GM15510 (cell line): Measurements from ENCODE around the gene GRIA3.

Experiments used
- POLR2A ChIP-seq: IDR thresholded peaks from 3 replicates; pipeline ENCODE4 v1.6.1; 2011; ENCODE audit warnings: borderline replicate concordance; ENCODE audit not compliant: insufficient read length; ENCODE audit errors: extremely low read depth

The GRIA3 gene

GRCh38 chrX:123291623-123292022, 107.5 kb downstream of the GRIA3 start:
- no peak for TF ChIP-seq POLR2A

DNA sequence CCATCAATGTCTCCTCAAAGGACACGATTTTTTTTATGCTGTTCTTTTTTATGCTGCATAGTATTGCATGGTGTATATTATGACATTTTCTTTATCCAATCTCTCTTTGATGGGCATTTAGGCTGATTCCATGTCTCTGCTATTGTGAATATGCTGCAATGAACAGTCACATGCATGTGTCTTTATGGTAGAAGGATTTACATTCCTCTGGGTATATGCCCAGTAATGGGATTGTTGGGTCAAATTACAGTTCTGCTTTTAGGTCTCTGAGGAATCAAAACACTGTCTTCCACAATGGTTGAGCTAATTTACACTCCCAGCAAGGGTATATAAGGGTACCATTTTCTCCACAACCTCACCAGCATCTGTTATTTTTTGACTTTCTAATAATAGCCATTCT, 113.9 kb downstream of the GRIA3 start:
- no peak for TF ChIP-seq POLR2A

DNA sequence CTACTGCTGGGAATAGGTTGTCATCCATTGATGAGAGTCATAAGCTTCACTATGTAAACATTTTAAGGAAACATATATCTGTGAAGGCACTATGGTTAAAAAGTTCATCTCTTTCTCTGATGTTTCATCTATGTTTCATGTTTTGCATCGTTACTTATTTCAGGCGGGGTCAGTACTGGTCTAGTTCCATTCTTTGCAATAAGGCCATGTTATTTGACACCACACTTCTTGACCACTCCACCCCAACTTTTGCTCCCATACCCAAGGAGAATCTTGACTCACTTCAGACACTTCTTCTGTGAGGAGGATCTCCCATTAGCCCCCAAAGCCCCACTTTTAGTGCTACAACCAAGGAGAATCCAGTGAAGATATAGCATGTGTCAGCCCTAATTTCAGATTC, 119.4 kb downstream of the GRIA3 start:
- no peak for TF ChIP-seq POLR2A

GRCh38 chrX:123308658-123309057, 124.6 kb downstream of the GRIA3 start:
- TF ChIP-seq POLR2A, result no peak

DNA sequence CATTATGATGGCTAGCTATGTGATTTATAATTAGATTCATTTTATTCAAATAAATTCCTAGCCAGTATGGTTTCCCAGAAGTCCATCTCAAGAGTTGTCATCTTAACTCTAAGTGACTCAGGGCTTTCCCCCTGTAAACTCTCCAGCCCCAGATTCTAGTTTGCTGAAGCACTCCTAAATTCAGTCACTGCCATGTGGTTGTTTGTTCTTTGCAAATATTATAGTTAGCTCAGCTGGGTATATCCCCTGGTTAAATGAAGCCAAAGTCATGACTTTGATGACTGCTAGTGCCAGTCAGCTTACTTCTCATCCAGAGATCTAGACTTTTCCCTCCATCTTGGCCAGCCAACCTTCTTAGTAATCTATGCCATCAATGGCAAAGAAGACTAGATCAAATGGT, 126.0 kb downstream of the GRIA3 start:
- TF ChIP-seq POLR2A, result no peak

GRCh38 chrX:123311486-123311885, 127.4 kb downstream of the GRIA3 start:
- TF ChIP-seq POLR2A, result no peak

- TF ChIP-seq POLR2A, result no peak
Measured at GRCh38 chrX:123313486-123313885, 129.4 kb downstream of the GRIA3 start.

- TF ChIP-seq POLR2A, result no peak
Measured at GRCh38 chrX:123320622-123321021, 136.5 kb downstream of the GRIA3 start.

DNA sequence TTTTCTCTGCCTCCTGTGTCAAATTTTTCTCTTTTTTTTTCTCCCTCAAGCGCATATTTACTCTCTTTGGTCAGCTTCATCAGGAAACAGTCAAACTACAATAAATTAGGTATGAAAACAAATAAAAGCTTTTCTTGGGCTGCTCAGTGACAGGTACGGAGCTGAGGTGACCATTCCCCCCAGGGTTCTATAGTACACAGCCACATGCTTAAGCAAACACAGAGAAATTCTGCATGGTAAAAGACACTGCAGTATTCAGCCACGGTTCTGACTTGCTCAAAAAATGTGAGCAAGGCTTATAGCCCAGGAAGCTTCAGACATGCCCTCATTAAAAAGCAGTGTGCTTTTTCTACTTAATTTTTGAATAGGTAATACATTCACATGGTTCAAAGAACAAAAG, 138.5 kb downstream of the GRIA3 start:
- no peak for TF ChIP-seq POLR2A

DNA sequence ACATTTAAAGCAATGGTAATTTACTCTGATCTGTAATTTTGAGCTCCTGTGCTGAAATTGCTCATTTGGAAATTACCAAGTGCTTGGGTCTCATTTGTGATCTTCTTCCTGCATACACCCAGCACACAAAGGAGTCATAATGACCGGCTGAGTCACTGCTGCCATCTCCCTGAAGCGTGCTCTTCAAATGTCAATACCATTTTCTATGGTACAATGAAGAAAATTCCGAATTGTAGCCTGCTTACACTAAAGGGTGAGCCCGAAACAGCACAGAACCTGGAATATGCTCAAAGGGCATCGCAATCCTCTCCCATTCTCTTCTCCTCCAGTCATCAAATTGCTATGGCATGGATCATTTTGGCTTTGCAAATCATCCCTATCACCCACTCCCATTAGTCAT, 140.5 kb downstream of the GRIA3 start:
- no peak for TF ChIP-seq POLR2A

DNA sequence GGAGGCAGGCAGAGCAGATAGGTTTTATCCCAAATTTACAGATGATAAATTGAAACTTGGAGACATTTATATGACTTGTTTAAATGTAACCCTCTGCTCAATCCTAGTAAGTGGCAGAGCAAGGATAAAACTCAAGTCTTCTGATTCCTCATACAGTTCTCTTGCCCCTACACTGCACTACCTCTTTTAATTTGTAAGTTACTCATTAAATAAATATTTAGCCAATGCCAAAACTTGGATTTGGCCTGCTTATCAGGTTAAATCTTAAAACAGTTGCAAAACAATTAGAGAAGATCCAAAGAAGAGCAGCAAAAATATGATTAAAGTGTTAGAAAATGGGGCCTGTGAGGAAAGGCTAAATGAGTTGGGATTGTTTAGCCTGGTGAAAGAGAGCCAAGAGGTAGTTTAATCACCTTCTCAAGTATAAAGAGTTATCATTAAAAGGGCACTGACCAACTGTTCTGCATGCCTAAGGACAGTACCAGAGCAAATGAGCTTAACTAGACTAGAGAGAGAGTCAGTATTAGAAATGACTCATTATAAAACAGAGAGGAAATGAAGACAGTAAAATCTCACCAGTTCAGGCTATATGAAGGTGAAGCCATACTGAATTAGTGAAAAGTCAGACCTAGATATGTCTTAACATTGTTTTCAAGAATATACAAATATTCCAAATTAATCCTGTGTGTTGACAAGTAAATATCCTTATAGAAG, 146.3 kb downstream of the GRIA3 start:
- TF ChIP-seq POLR2A, result no peak

DNA sequence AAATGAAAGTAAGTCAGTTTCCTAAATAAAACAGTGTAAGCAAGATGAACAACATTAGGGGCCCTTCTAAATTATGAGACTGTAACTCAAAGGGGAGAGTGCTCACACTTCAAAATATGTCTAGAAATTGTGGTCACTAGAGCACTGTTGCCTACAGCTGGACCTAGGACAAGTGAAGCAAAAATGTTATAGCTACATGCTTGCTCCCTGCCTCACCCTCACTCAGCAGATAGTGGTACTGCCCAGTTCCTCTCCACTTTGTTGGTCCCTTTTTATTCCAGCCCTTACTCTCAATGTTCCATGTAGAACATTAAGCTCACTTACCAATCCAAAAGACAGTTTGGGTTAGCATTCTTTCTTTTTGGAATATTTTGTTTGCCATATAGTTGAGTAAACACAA, 147.3 kb downstream of the GRIA3 start:
- no peak for TF ChIP-seq POLR2A

DNA sequence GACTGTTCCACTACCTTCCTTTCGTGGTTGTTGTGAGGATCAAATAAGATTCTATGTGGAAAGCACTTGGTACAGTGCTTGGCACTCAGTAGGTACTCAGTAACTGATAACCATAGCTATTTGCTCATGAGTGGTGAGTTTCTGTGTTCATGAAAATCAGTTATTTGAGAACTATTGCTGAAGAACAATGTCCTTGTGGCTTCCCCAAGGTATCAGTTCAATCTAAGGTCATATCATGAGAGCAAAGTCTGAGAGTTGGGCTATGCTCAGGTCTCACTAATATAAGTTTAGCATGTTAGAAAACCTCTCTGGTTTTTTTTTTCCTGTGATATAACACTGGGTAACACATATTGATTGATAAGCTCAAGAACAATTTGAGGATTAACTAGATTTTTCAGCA, 147.8 kb downstream of the GRIA3 start:
- no peak for TF ChIP-seq POLR2A

- no peak for TF ChIP-seq POLR2A
Measured at GRCh38 chrX:123336666-123337065, 152.6 kb downstream of the GRIA3 start.

DNA sequence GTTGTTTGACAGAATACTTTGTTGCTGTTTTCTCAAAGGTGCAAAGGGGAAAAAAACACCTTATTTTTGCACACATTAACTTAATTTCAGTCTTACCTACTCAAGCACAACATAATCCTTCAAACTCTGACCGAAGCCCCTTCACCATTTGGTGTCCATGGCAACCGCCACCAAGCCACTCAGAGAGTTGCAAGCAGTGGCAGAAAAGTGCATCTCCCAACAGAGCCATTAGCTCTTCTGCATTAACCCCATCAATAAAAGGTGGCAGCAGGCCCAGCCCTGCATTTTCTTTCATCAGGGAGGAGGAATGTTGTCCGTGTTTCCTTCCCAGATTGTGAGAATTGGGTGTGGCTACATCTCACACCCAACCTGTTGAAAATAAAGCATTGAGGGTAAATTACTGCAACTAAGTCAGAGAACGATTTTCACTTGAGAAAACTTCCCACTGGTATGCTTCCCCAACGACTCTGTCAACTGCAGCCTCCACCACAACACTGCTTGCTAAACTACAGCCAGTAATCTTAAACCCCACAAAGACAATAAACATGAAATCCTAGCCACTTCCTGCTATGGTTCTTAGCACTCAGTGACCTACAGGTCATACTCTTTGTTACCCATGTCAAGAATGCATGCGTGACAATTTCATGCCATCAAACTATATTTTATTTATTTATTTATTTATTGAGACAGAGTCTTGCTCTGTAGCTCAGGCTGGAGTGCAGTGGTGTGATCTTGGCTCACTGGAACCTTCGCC, 154.0 kb downstream of the GRIA3 start:
- TF ChIP-seq POLR2A, result no peak
